ENCODE measurements around the gene CHI3L1.

Gene CHI3L1

GRCh38 chr1:203135636-203136305 is 50.7 kb downstream of the CHI3L1 start:
- H3K4me1 ChIP-seq (ENCODE audit: control insufficient read depth, insufficient read depth, low read length), result no peaks in the 10 kb centered on the region
- H3K9ac ChIP-seq (ENCODE audit: low read depth, low read length), result no peak overlapping the region
- H3K27me3 ChIP-seq (ENCODE audit: control insufficient read depth, insufficient read depth, low read length), result peaks cover 8% of the 10 kb centered on the region
- H3K9me3 ChIP-seq (replicated peaks; ENCODE audit: low read length), result no peaks in the 10 kb centered on the region
- no peak overlapping the region for H3K4me3 ChIP-seq (ENCODE audit: low read length)
- H3K36me3 ChIP-seq (ENCODE audit: insufficient read depth, low read length), result no peaks in the 10 kb centered on the region
- H3K4me2 ChIP-seq (ENCODE audit: low read length), result no peak overlapping the region

GRCh38 chr1:203133970-203134725 is 52.4 kb downstream of the CHI3L1 start:
- no peaks in the 10 kb centered on the region for H3K9me3 ChIP-seq (replicated peaks; ENCODE audit: low read length)
- H3K4me2 ChIP-seq (ENCODE audit: low read length), result no peak overlapping the region
- no peak overlapping the region for H3K4me3 ChIP-seq (ENCODE audit: low read length)
- no peak overlapping the region for H3K9ac ChIP-seq (ENCODE audit: low read depth, low read length)
- no peaks in the 10 kb centered on the region for H3K36me3 ChIP-seq (ENCODE audit: insufficient read depth, low read length)
- peaks cover 7% of the 10 kb centered on the region for H3K4me1 ChIP-seq (ENCODE audit: control insufficient read depth, insufficient read depth, low read length)
- H3K27me3 ChIP-seq (ENCODE audit: control insufficient read depth, insufficient read depth, low read length), result peaks cover 11% of the 10 kb centered on the region

GRCh38 chr1:203131548-203132200 is 54.8 kb downstream of the CHI3L1 start:
- Histone ChIP-seq H3K4me2 (ENCODE audit: low read length) (no peak overlapping the region), H3K4me3 (ENCODE audit: low read length) (no peak overlapping the region), H3K36me3 (ENCODE audit: insufficient read depth, low read length) (no peaks in the 10 kb centered on the region), H3K4me1 (ENCODE audit: control insufficient read depth, insufficient read depth, low read length) (peaks cover 22% of the 10 kb centered on the region), H3K9ac (ENCODE audit: low read depth, low read length) (no peak overlapping the region), H3K27me3 (ENCODE audit: control insufficient read depth, insufficient read depth, low read length) (peaks cover 11% of the 10 kb centered on the region), H3K9me3 (replicated peaks; ENCODE audit: low read length) (no peaks in the 10 kb centered on the region)

GRCh38 chr1:203130358-203130985 is 56.0 kb downstream of the CHI3L1 start:
- Histone ChIP-seq H3K27me3 (ENCODE audit: control insufficient read depth, insufficient read depth, low read length) (peaks cover 11% of the 10 kb centered on the region), H3K4me1 (ENCODE audit: control insufficient read depth, insufficient read depth, low read length) (peaks cover 30% of the 10 kb centered on the region), H3K9me3 (replicated peaks; ENCODE audit: low read length) (no peaks in the 10 kb centered on the region), H3K9ac (ENCODE audit: low read depth, low read length) (no peak overlapping the region), H3K36me3 (ENCODE audit: insufficient read depth, low read length) (no peaks in the 10 kb centered on the region), H3K4me2 (ENCODE audit: low read length) (peak overlapping the region; percentile 81), H3K4me3 (ENCODE audit: low read length) (no peak overlapping the region)

- Histone ChIP-seq H3K4me2 (ENCODE audit: low read length) (peak overlapping the region; percentile 81), H3K9ac (ENCODE audit: low read depth, low read length) (peak overlapping the region; percentile 12), H3K27me3 (ENCODE audit: control insufficient read depth, insufficient read depth, low read length) (peaks cover 13% of the 10 kb centered on the region), H3K36me3 (ENCODE audit: insufficient read depth, low read length) (no peaks in the 10 kb centered on the region), H3K9me3 (replicated peaks; ENCODE audit: low read length) (no peaks in the 10 kb centered on the region), H3K4me3 (ENCODE audit: low read length) (peak overlapping the region; percentile 75), H3K4me1 (ENCODE audit: control insufficient read depth, insufficient read depth, low read length) (peaks cover 34% of the 10 kb centered on the region)
Observed at GRCh38 chr1:203129501-203130231, 56.8 kb downstream of the CHI3L1 start.

All from skeletal muscle satellite cell (primary cell).